Mucosa of rectum (tissue), 2 donors: ENCODE results near the gene FOXO1.

Source experiments
- H3K27ac ChIP-seq, 2 donors: one replicate each; pipeline ENCODE4 v1.7.0; 2013; ENCODE audit warnings: inconsistent platforms in 2 of 2, low read depth in 2 of 2, low read length in 2 of 2
- H3K27me3 ChIP-seq, 2 donors: one replicate each; pipeline ENCODE4 v1.7.0; 2013; ENCODE audit warnings: low read length in 2 of 2; ENCODE audit not compliant: control insufficient read depth in 2 of 2, insufficient read depth in 2 of 2
- H3K36me3 ChIP-seq, 2 donors: one replicate each; pipeline ENCODE4 v1.7.0; 2013; ENCODE audit warnings: low read length in 2 of 2; ENCODE audit not compliant: control insufficient read depth in 2 of 2, insufficient read depth in 2 of 2
- H3K4me1 ChIP-seq, 2 donors: one replicate each; pipeline ENCODE4 v1.7.0; 2013; ENCODE audit warnings: low read length in 2 of 2, mild to moderate bottlenecking in 1 of 2; ENCODE audit not compliant: control insufficient read depth in 2 of 2, insufficient read depth in 2 of 2
- H3K4me3 ChIP-seq, 2 donors: one replicate each; pipeline ENCODE4 v1.7.0; 2013; ENCODE audit warnings: low read length in 2 of 2
- H3K9ac ChIP-seq, 2 donors: one replicate each; pipeline ENCODE4 v1.7.0; 2013; ENCODE audit warnings: low read length in 2 of 2, low read depth in 1 of 2, mild to moderate bottlenecking in 1 of 2
- H3K9me3 ChIP-seq, 2 donors: one replicate each; pipeline ENCODE4 v1.7.0; 2013; ENCODE audit warnings: low read length in 2 of 2; ENCODE audit not compliant: control insufficient read depth in 2 of 2
- donor health status: healthy.
- donor health status: Normal muscosa, but diverticular disease.

The FOXO1 gene

GRCh38 chr13:40558656-40559055, 107.8 kb downstream of the FOXO1 start:
- Histone ChIP-seq H3K4me1 (peaks cover 0 to 8% of the 10 kb centered on the region in 2 donors), H3K36me3 (peaks cover 9 to 10% of the 10 kb centered on the region in 2 donors), H3K27ac (no peak overlapping the region)

DNA sequence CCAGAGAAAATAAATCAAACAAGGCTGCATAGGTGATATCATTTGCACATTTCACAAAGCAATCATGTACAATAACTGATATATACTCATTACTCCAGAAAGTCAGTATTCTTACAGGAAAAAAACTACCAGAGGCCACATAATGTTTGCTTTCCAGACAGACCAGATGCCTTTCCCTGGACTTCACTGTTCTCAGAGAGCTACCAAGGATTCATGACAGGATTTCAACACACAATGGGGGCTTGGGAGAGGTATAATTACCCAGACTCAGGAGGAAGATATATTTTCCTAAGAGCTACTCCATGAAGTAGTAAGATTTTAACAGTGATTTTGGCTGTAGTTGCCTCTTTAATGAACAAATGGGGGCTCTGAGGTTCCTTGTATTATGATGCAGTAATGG, 110.0 kb downstream of the FOXO1 start:
- H3K36me3 ChIP-seq, result peaks cover 9 to 10% of the 10 kb centered on the region in 2 donors
- no peak overlapping the region for H3K4me3 ChIP-seq
- H3K9me3 ChIP-seq, result no peaks in the 10 kb centered on the region
- H3K4me1 ChIP-seq, result no peaks in the 10 kb centered on the region
- no peak overlapping the region for H3K27ac ChIP-seq
- no peaks in the 10 kb centered on the region for H3K27me3 ChIP-seq
- H3K9ac ChIP-seq, result no peak overlapping the region

More at GRCh38 chr13:40558656-40559055, 107.8 kb downstream of the FOXO1 start:
- Histone ChIP-seq H3K4me3 (no peak overlapping the region), H3K9me3 (no peaks in the 10 kb centered on the region), H3K27me3 (no peaks in the 10 kb centered on the region), H3K9ac (no peak overlapping the region)

DNA sequence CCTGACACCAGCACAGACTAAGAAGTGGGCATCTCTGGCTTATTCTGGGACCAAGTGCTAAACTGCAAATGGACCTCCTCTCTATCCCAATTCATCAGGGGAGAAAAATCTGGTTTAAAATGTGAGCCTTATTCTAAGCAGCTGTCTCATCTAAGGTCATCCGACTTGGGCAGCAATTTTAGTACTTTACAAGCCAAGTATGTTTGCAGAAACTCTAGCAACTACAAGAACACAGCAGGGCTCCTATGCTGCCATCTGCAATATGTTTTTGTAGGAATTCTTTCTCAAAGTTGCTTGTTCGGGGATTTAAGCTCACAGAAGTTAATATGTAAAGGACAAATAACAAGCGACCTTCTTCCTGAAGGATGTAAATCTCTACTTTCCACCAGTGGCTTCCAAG, 113.1 kb downstream of the FOXO1 start:
- no peak overlapping the region for H3K27ac ChIP-seq
- H3K36me3 ChIP-seq, result peaks cover 0 to 2% of the 10 kb centered on the region in 2 donors
- H3K9ac ChIP-seq, result no peak overlapping the region
- H3K4me3 ChIP-seq, result no peak overlapping the region
- H3K4me1 ChIP-seq, result no peaks in the 10 kb centered on the region
- no peaks in the 10 kb centered on the region for H3K9me3 ChIP-seq
- H3K27me3 ChIP-seq, result no peaks in the 10 kb centered on the region

DNA sequence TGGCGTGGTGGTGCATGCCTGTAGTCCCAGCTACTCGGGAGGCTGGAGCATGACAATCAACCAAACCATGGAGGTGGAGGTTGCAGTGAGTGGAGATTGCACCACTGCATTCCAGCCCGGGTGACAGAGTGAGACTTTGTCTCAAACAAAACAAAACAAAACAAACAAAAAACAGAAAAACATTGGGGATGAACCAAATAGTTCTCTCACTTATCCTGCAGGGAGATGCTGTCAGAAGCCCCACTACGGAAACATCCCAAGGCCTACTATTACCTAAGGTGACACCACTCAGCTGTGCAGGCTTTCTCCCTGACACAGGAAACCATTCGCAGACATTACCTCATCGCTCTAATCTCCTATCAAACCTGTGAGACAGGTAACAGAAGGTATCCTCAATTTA, 113.5 kb downstream of the FOXO1 start:
- Histone ChIP-seq H3K4me1 (no peaks in the 10 kb centered on the region), H3K9ac (no peak overlapping the region), H3K36me3 (peaks cover 0 to 2% of the 10 kb centered on the region in 2 donors), H3K9me3 (no peaks in the 10 kb centered on the region), H3K4me3 (no peak overlapping the region), H3K27me3 (no peaks in the 10 kb centered on the region), H3K27ac (no peak overlapping the region)

- Histone ChIP-seq H3K4me3 (no peak overlapping the region), H3K4me1 (no peaks in the 10 kb centered on the region), H3K9me3 (no peaks in the 10 kb centered on the region), H3K27ac (no peak overlapping the region), H3K9ac (no peak overlapping the region), H3K36me3 (no peaks in the 10 kb centered on the region), H3K27me3 (no peaks in the 10 kb centered on the region)
Measured at GRCh38 chr13:40550130-40550529, 116.3 kb downstream of the FOXO1 start.

DNA sequence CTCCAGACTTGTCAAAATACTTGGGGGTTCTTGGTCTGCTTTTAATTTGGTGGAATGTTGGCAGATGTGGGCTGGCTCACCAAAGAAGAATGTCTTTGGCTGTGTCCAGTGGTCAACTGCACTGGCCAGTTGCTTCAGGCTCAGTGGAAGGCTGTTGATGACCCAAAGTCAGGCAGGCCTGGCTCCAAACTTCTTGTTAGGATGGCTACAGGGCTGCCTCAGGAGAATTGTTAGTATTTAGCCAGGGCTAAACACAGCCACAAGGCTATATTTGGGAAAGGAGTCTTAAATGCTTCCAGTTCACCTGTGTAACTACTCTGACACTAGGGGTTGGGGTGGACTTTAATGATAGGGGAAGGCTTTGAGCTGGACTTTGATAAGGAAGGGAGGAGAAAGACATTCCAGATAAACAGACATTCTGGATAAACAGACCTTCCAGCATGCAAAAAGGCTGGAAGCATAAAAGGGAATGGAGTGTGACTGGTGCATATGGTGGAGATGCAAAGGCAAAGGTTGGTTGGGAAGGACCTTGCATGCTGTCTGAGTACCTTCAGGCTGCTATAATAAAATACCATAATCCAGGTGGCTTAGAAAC, 116.8 kb downstream of the FOXO1 start:
- Histone ChIP-seq H3K36me3 (no peaks in the 10 kb centered on the region), H3K27ac (no peak overlapping the region), H3K9me3 (no peaks in the 10 kb centered on the region), H3K4me3 (no peak overlapping the region), H3K4me1 (no peaks in the 10 kb centered on the region), H3K27me3 (no peaks in the 10 kb centered on the region), H3K9ac (no peak overlapping the region)

- H3K9ac ChIP-seq, result no peak overlapping the region
- no peaks in the 10 kb centered on the region for H3K36me3 ChIP-seq
- no peaks in the 10 kb centered on the region for H3K27me3 ChIP-seq
- no peak overlapping the region for H3K27ac ChIP-seq
- no peak overlapping the region for H3K4me3 ChIP-seq
- no peaks in the 10 kb centered on the region for H3K4me1 ChIP-seq
- no peaks in the 10 kb centered on the region for H3K9me3 ChIP-seq
Measured at GRCh38 chr13:40547591-40548315, 118.7 kb downstream of the FOXO1 start.

DNA sequence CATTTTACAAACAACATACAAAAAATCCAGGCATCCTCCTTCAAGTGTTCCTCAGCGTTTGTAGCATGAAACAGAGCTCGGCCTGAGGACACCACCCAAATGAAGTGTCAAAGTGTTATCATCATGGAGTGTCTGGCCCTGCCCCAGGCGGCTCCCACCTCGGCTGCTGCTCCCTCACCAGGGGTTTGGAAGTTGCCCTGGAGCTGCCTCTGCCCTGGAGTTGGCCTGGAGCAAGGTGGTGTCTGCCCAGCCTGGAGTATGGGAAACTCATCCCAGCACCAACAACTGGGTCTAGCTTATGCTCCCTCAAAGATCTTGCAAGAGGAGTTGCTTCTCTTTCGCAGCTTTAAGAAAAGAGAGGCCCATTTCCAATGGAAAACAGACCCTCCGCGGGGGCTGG, 120.4 kb downstream of the FOXO1 start:
- no peaks in the 10 kb centered on the region for H3K27me3 ChIP-seq
- H3K9ac ChIP-seq, result no peak overlapping the region
- H3K9me3 ChIP-seq, result no peaks in the 10 kb centered on the region
- H3K36me3 ChIP-seq, result no peaks in the 10 kb centered on the region
- no peaks in the 10 kb centered on the region for H3K4me1 ChIP-seq
- H3K27ac ChIP-seq, result no peak overlapping the region
- no peak overlapping the region for H3K4me3 ChIP-seq

- Histone ChIP-seq H3K9ac (no peak overlapping the region), H3K27ac (no peak overlapping the region), H3K9me3 (no peaks in the 10 kb centered on the region), H3K36me3 (no peaks in the 10 kb centered on the region), H3K4me3 (no peak overlapping the region), H3K4me1 (peaks cover 4 to 9% of the 10 kb centered on the region in 2 donors), H3K27me3 (no peaks in the 10 kb centered on the region)
Measured at GRCh38 chr13:40540328-40541044, 126.0 kb downstream of the FOXO1 start.

GRCh38 chr13:40539576-40540327, 126.7 kb downstream of the FOXO1 start:
- no peak overlapping the region for H3K27ac ChIP-seq
- H3K9ac ChIP-seq, result no peak overlapping the region
- no peaks in the 10 kb centered on the region for H3K9me3 ChIP-seq
- H3K4me3 ChIP-seq, result no peak overlapping the region
- peaks cover 4 to 9% of the 10 kb centered on the region in 2 donors for H3K4me1 ChIP-seq
- H3K36me3 ChIP-seq, result no peaks in the 10 kb centered on the region
- H3K27me3 ChIP-seq, result no peaks in the 10 kb centered on the region
